MCF 10A (cell line): Measurements from ENCODE around the gene EPB41L1. TPM values are rescaled to one million over a fixed set of nuclear protein-coding genes. Genes with fewer than 3 reads are reported as not detected.

ENCODE experiments used
- BruUV-seq: library from RNA; stranded (reverse); fragments of 400-500 nt; replicated peaks from 2 replicates; lab custom pipeline; 2021; lab: Mats Ljungman, UMichigan
- CTCF ChIA-PET: fragments of 300-600 bp; sonication (Branson Sonifier 250); formaldehyde crosslinking; extraction: SDS; loops from one replicate; lab custom pipeline; 2021; ENCODE audit warnings: antibody characterized with exemption, inconsistent platforms; lab: Yijun Ruan, JAX
- POLR2A ChIA-PET: fragments of 300-600, 350-650 bp; sonication (Branson Sonifier 250); formaldehyde crosslinking; extraction: SDS; loops from one replicate; lab custom pipeline; 2020; ENCODE audit warnings: antibody characterized with exemption, inconsistent platforms; lab: Yijun Ruan, JAX
- DNase-seq: peaks from one replicate; pipeline ENCODE4 v3.0.0-alpha.2; 2018; ENCODE audit not compliant: unreplicated experiment
- H3K27ac Mint-ChIP-seq: one replicate; pipeline ENCODE4 v1.8.0; 2022; ENCODE audit warnings: mild to moderate bottlenecking, low read depth, mixed read lengths; ENCODE audit not compliant: unreplicated experiment
- H3K27me3 Mint-ChIP-seq: one replicate; pipeline ENCODE4 v1.8.0; 2022; ENCODE audit warnings: mixed read lengths; ENCODE audit not compliant: insufficient read depth, unreplicated experiment
- H3K36me3 Mint-ChIP-seq: one replicate; pipeline ENCODE4 v1.8.0; 2022; ENCODE audit warnings: mild to moderate bottlenecking, moderate library complexity, mixed read lengths; ENCODE audit not compliant: insufficient read depth, unreplicated experiment
- H3K4me1 Mint-ChIP-seq: one replicate; pipeline ENCODE4 v1.8.0; 2022; ENCODE audit warnings: mixed read lengths; ENCODE audit not compliant: insufficient read depth, unreplicated experiment
- H3K4me3 Mint-ChIP-seq: one replicate; pipeline ENCODE4 v1.8.0; 2022; ENCODE audit warnings: mild to moderate bottlenecking, moderate library complexity, mixed read lengths; ENCODE audit not compliant: unreplicated experiment
- H3K9me3 Mint-ChIP-seq: one replicate; pipeline ENCODE4 v1.8.0; 2022; ENCODE audit warnings: mixed read lengths; ENCODE audit not compliant: unreplicated experiment
- intact Hi-C: fragments of 100-400 bp; cut with micrococcal nuclease; formaldehyde crosslinking; loops from 2 replicates; pipeline ENCODE4 v1.14.1; 2022
- total RNA-seq: library from RNA; stranded (reverse); gene quantifications from 2 replicates; pipeline ENCODE4 v1.2.3, GENCODE V29; 2022
- TF ChIP-seq, protein P1 (sequence below): fragments of 200-600 bp; IDR thresholded peaks from one replicate; pipeline ENCODE4 v1.8.0; 2022; ENCODE audit warnings: antibody characterized with exemption, mild to moderate bottlenecking; ENCODE audit not compliant: unreplicated experiment

EPB41L1 gene
- total RNA-seq, 1 experiment from 2014 or later, result 10.1 TPM

DNA sequence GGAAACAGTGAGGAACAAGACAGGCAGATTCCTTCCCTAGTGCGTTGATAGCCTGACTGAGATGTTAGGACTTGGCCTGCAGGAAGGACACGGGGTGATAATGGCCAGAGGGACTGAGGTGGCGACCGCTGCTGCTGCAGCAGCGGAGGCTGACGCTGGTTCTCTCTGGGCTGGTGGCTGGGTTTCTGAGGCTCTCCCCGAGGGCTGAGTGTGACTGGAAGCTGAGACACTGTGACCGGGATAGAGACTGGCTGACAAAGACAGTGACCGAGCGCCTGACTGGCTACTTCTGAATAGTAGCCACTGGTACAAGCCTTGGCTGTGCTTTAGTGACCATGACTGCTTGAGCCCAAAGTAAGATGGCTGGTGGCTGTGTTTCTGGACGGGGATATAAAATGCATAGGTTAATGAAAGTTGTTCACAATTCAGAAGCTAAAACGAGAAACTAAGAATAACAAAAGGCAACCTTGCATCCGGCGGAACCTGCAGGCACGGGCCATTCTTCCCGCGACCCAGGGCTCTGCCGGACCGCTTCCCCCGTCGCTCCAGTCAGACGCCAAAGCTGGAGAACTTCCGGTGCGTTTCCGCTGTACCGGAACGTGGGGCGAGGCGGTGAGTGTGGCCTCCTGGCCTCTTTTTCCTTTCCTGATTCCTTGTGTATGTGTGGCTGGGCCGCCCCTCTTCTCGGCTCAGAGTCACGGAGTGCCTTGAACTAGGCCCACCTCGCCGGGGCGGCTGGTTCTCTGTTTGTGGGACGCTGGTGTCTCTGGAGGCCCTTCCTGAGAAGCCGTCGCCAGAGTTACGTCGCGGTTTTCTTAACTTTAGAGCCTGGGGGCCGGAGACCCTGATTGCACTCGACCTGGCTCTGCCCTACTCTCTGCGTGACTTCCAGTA lies 81.6 kb downstream of the EPB41L1 start, which contains the start of gene AAR2:
AAR2 (plus strand) TSS at position 587 of the 894 bp plus-strand sequence. CDS start 3,391 bp downstream, outside the sequence.
- TF ChIP-seq, protein P1, sequence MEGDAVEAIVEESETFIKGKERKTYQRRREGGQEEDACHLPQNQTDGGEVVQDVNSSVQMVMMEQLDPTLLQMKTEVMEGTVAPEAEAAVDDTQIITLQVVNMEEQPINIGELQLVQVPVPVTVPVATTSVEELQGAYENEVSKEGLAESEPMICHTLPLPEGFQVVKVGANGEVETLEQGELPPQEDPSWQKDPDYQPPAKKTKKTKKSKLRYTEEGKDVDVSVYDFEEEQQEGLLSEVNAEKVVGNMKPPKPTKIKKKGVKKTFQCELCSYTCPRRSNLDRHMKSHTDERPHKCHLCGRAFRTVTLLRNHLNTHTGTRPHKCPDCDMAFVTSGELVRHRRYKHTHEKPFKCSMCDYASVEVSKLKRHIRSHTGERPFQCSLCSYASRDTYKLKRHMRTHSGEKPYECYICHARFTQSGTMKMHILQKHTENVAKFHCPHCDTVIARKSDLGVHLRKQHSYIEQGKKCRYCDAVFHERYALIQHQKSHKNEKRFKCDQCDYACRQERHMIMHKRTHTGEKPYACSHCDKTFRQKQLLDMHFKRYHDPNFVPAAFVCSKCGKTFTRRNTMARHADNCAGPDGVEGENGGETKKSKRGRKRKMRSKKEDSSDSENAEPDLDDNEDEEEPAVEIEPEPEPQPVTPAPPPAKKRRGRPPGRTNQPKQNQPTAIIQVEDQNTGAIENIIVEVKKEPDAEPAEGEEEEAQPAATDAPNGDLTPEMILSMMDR, result no peak
- Mint-ChIP-seq H3K27ac (peak within 1 kb of the TSS; percentile 98), H3K9me3 (no peaks in the 10 kb centered on the region), H3K27me3 (no peaks in the 10 kb centered on the region), H3K4me1 (peaks cover 15% of the 10 kb centered on the region), H3K4me3 (peak within 1 kb of the TSS; percentile 75), H3K36me3 (peaks cover 22% of the 10 kb centered on the region)
- ChIA-PET POLR2A (interaction anchor here (0.6 to 2.9 kb wide), 22 partner anchors 9 to 1736 kb away, joined by 3 to 9 read pairs (median 3); partner anchors contain the start of genes RAB5IF and SCAND1), CTCF (interaction anchor here (0.5 to 4.3 kb wide), 8 partner anchors 9 to 532 kb away, joined by 3 to 31 read pairs (median 3); partner anchors contain the start of gene RAB5IF)
- no TSS peak for BruUV-seq
- DNase-seq, result peak; percentile 74
- intact Hi-C loops, result no loop called here

DNA sequence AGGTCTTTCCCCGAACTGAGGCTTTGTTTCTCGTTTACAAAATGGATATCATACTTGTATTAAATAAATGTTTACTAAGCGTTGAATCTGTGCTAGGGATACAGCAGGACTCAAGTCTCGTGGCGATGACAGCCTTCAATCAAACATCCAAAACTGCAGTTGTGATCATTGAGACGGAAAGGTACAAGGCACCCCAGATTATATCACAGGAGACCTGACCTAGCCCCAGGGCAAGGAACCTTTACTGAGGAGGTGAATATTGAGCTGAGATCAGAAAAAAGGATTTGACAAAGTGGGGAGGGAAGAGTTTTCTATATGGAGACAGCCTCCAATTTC lies 82.2 kb downstream of the EPB41L1 start:
- intact Hi-C loops, result no loop called here
- Mint-ChIP-seq H3K4me1 (peaks cover 15% of the 10 kb centered on the region), H3K4me3 (peak overlapping the region; percentile 75), H3K27ac (peak overlapping the region; percentile 98), H3K9me3 (no peaks in the 10 kb centered on the region), H3K36me3 (peaks cover 28% of the 10 kb centered on the region), H3K27me3 (no peaks in the 10 kb centered on the region)
- TF ChIP-seq, protein P1, result no peak
- no peak for DNase-seq
- ChIA-PET CTCF (interaction anchor here (0.6 to 4.3 kb wide), 7 partner anchors 10 to 369 kb away, joined by 3 to 31 read pairs (median 3); partner anchors contain the start of gene RAB5IF), POLR2A (interaction anchor here (0.6 to 2.9 kb wide), 16 partner anchors 10 to 599 kb away, joined by 3 to 9 read pairs (median 4); partner anchors contain the start of genes RAB5IF and SCAND1)
- BruUV-seq, result TSS peak; percentile 69

DNA sequence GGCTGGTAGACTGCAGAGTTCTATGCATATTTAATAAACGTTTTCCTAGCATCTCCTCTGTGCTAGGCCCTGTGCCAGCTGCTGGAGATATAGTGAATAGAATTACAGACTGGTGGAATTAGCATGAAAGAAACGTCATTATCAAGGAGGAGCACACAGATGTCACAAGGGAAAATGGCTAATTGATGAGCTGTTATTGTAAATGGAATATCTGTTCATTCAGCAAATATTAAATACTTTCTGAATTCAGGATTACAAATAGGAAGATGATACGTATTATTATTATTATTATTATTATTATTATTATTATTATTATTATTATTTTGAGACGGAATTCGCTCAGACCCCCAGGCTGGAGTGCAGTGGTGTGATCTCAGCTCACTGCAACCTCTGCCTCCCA lies 82.9 kb downstream of the EPB41L1 start:
- H3K4me1 Mint-ChIP-seq, result peaks cover 15% of the 10 kb centered on the region
- peak overlapping the region; percentile 75 for H3K4me3 Mint-ChIP-seq
- no peaks in the 10 kb centered on the region for H3K9me3 Mint-ChIP-seq
- intact Hi-C loops, result no loop called here
- H3K27ac Mint-ChIP-seq, result peak overlapping the region; percentile 98
- ChIA-PET CTCF (interaction anchor here (0.6 to 4.3 kb wide), 6 partner anchors 11 to 536 kb away, joined by 3 to 31 read pairs (median 3); no protein-coding TSS in a partner anchor), POLR2A (interaction anchor here (0.6 to 2.9 kb wide), 10 partner anchors 10 to 598 kb away, joined by 3 to 9 read pairs (median 4); partner anchors contain the start of genes RAB5IF and SCAND1)
- TF ChIP-seq, protein P1, result no peak
- H3K36me3 Mint-ChIP-seq, result peaks cover 35% of the 10 kb centered on the region
- H3K27me3 Mint-ChIP-seq, result no peaks in the 10 kb centered on the region
- no peak for DNase-seq
- BruUV-seq, result no TSS peak

DNA sequence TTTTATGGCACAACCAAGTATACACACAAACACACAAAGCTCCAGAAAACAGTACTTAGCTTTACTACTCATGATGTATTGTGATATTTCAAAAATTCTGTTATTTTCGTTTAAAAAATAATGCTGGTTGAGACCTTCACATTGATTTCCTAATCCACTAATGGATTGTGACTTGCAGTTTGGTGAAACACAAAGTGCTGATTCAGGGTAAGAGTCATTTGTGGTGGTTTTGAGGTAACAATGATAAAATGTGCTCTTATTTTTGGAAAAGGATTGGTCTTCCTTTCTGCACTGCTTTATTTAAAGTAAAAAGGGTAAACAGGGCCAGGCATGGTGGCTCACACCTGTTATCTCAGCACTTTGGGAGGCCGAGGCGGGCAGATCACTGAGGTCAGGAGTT lies 83.6 kb downstream of the EPB41L1 start:
- no peak overlapping the region for H3K4me3 Mint-ChIP-seq
- POLR2A ChIA-PET, result interaction anchor here (1.3 to 1.9 kb wide), 2 partner anchors 285 to 368 kb away, joined by 4 to 6 read pairs; partner anchors contain the start of gene RAB5IF
- no peaks in the 10 kb centered on the region for H3K27me3 Mint-ChIP-seq
- intact Hi-C loops, result no loop called here
- H3K36me3 Mint-ChIP-seq, result peaks cover 37% of the 10 kb centered on the region
- DNase-seq, result no peak
- TF ChIP-seq, protein P1, result no peak
- BruUV-seq, result no TSS peak
- H3K9me3 Mint-ChIP-seq, result no peaks in the 10 kb centered on the region
- CTCF ChIA-PET, result interaction anchor here (0.6 to 4.3 kb wide), 6 partner anchors 36 to 536 kb away, joined by 3 to 31 read pairs (median 4); no protein-coding TSS in a partner anchor
- H3K4me1 Mint-ChIP-seq, result peaks cover 15% of the 10 kb centered on the region
- no peak overlapping the region for H3K27ac Mint-ChIP-seq
